Measurements from ENCODE around the gene DGCR2. TPM values are rescaled to one million over a fixed set of nuclear protein-coding genes. Genes with fewer than 3 reads are reported as not detected.
"Not testable (repeated sequence)": the region's sequence is repeated elsewhere in the genome, so short reads cannot be mapped to it uniquely, and the experiment has no call there.

Gene DGCR2
- polyA plus RNA-seq, 3 donors, result 70.1 to 76.5 (median 70.6) TPM

GRCh38 chr22:19035126-19035473 lies 87.1 kb downstream of the DGCR2 start:
- not testable (repeated sequence) for DNase-seq (ENCODE audit: low read depth in 3 of 3, low spot score in 2 of 3)

DNA sequence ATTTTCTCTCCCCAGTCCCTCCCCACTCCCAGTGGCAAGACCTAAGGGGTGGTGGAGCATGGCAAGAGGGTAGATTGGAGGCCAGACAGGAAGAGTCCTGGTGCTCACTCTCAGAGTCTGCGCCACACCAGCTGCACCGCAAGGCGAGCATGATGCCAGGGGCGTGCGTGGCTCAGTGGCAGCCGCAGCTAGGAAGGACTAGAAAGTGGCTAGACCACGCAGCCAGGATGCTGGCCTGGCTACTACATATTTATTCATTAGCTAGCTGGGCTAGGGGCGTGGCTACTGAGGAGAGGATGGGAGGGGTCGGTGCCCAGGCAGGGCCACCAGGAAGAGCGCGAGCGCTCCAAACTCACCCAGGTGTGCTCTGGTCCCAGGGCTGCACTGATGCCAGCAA lies 87.5 kb downstream of the DGCR2 start:
- not testable (repeated sequence) for DNase-seq (ENCODE audit: low read depth in 3 of 3, low spot score in 2 of 3)

DNA sequence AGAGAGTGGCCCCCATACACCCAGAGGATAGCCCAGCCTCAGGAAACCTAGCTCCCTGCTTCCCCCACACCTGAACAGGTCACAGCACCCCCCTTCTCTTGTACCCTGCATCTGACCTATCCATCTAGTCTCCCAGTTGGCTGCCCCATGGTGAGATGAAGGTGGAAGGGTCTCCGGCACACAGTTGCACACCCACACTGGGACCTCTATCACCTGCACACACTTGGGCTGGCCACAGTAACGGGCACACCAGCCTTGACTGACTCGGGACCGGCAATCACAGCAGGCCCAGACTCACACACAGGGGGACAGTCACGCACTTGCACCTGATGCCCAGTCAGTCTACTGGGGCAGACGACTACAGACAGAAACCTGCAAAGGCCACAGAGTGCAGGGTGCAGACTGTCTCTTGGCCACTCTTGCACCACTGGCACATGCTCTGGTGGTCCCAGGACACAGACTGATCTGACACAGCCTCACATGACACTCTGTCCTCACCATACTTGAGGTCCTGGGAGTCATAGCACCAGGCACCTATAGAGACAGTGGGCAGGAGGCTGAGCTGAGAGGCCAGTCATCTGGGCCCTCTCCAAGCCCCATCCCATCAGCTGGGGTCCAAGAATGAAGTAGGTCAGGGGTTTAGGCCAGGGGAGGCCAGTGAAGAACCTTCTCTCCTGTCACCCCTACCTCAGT lies 88.0 kb downstream of the DGCR2 start:
- DNase-seq (ENCODE audit: low read depth in 3 of 3, low spot score in 2 of 3), result not testable (repeated sequence)

- not testable (repeated sequence) for DNase-seq (ENCODE audit: low read depth in 3 of 3, low spot score in 2 of 3)
These were observed 88.7 kb downstream of the DGCR2 start for GRCh38 chr22:19033568-19033905.

GRCh38 chr22:19032898-19033567 lies 89.2 kb downstream of the DGCR2 start:
- DNase-seq (ENCODE audit: low read depth in 3 of 3, low spot score in 2 of 3), result not testable (repeated sequence)

DNA sequence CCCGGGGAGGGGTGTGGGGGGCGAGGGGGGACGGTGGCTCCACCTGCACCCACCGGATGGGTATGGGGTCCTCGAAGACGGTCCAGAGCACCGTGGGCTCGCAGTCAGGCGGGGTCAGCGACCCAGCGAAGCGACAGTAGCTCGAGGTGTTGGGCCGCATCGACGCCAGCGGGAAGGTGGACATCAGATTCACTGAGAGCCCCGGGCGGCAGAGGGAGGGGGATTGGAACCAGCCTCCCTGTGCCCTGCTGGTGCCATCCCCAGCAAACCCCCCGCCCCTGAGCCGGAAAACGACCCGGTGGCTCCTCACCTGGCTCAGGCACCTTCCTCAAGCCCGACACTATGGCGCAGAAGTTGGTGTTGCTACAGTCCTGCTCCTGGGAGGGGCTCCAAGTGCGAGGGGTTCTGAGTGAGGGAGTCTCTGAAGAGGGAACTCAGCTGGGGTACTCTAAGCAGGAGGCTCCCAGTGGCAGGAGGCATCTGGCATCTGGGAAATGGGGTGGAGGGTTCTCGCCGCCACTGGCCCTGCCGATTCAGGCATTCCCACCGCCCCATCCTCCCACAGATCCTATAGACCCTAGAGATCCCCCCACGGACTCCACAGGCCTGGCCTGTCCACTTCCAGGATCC lies 89.9 kb downstream of the DGCR2 start:
- DNase-seq (ENCODE audit: low read depth in 3 of 3, low spot score in 2 of 3), result not testable (repeated sequence)

DNA sequence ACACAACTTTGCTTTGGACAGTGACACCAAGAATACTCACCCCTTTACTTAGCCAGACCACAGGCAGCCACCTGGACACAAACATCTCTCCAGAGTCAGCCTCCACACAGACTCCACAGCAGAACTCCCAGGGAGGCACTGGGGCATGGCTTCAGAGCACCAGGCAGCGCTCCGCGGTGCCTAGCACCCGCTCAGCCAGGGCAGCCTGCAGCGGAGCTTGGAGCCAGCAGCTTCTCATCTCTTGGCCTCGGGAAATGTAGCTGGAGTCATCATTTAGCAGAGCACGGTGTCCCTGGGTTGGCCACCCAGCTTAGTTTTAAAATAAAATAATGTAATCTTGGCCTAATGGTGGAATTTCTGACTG lies 91.3 kb downstream of the DGCR2 start:
- DNase-seq (ENCODE audit: low read depth in 3 of 3, low spot score in 2 of 3), result not testable (repeated sequence)

GRCh38 chr22:19030226-19030888 lies 91.9 kb downstream of the DGCR2 start:
- not testable (repeated sequence) for DNase-seq (ENCODE audit: low read depth in 3 of 3, low spot score in 2 of 3)

GRCh38 chr22:19029113-19030103 lies 92.8 kb downstream of the DGCR2 start:
- not testable (repeated sequence) for DNase-seq (ENCODE audit: low read depth in 3 of 3, low spot score in 2 of 3)

- not testable (repeated sequence) for DNase-seq (ENCODE audit: low read depth in 3 of 3, low spot score in 2 of 3)
These were observed 94.2 kb downstream of the DGCR2 start for GRCh38 chr22:19028060-19028455.

GRCh38 chr22:19027371-19028059 lies 94.7 kb downstream of the DGCR2 start:
- not testable (repeated sequence) for DNase-seq (ENCODE audit: low read depth in 3 of 3, low spot score in 2 of 3)

DNA sequence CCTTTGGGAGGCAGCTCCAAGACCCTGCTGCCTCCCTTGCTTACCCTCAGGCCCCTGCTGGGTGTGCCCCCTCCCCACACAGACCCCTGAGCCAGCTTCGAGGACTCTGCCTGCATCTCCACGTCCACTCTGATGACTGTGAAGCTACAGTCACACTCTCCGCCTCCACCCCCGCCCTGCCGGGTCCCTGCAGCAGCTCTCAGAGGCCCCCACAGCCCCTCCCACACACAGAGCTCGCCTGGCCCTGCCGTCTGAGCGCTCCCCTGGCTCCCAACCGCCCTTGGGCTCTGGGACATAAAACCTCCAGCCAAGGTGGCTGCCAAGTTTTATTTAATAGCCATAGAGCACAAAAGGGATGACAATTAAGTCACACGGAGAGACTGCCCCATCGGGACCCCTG lies 96.1 kb downstream of the DGCR2 start:
- not testable (repeated sequence) for DNase-seq (ENCODE audit: low read depth in 3 of 3, low spot score in 2 of 3)

DNA sequence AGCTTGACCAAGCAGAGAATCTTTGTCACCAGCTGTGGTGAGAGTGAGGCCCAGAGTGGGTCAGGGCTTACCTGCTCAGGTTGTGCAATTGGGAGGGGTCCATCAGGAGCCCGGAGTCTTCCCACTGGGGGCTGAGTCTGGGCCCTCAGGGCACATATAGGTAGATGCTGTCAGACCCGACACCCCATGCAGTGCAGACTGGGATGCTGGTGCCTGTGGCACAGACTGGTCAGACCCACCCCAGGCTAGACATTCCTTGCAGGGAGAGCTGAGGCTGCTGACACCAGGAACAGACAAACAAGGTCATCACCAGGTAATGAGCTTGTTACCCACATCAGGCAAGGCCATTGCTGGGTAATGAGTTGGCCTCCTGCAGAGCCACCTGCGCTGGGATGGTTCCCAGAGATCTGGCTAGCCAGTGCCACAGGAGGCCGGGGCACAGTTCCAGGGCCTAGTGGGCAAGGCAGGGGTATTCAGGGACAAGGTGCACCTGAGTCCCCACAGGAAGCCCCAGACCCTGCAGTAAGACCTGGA lies 97.2 kb downstream of the DGCR2 start:
- DNase-seq (ENCODE audit: low read depth in 3 of 3, low spot score in 2 of 3), result not testable (repeated sequence)

DNA sequence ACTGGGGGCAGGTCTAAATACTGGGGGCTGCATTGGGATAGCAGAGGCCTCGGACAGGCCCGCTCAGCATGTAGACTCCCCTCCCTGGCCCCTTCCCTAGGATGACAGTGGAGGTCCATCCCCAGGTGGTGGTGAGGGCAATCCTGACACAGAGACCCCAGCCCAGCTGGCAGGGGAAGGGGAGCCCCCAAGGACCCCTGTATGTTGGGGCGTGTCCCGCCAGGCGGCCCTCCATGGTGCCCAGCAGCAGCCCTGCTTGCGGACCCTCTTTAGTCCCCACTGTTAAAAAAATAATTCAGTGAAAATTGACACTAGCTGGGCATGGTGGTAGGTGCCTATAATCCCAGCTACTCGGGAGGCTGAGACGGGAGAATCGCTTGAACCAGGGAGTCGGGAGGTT lies 98.3 kb downstream of the DGCR2 start:
- not testable (repeated sequence) for DNase-seq (ENCODE audit: low read depth in 3 of 3, low spot score in 2 of 3)

DNA sequence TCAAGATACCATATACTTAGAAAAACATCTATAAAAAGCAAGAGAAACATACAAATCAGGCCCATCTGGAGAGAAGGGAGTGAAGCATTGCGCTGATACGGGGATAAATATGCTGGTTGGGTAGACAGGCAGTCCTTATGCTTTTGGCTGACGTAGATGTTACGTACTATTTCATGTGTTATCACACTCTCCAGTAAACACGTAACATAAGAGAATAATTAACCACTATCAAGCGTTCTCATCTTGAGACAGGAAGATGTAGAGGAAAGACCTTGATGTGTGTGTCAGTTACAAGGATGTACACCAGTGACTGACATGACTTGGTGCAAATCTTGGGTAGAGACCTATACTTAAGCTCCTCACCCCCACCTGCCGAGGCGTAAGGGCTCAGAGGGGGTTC lies 99.5 kb downstream of the DGCR2 start:
- no peak for DNase-seq (ENCODE audit: low read depth in 3 of 3, low spot score in 2 of 3)

DNA sequence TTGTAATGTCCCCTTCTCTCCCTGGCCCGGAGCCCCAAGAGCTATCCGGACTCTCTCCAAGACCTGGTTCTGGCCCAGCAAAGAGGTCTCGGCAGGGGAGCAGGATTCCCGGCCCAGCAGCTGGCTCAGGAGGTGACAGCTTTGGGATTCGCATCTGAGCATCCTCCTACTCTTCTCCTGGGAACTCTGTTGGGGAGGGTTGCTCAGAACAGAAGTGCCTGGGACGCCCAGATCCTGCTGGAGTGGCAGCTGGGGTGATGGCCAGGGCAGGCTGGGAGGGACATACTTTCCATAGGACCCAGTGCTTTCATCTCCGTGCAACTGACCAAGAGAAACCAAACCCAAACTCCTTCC lies 102.6 kb downstream of the DGCR2 start:
- no peak for DNase-seq (ENCODE audit: low read depth in 3 of 3, low spot score in 2 of 3)

DNA sequence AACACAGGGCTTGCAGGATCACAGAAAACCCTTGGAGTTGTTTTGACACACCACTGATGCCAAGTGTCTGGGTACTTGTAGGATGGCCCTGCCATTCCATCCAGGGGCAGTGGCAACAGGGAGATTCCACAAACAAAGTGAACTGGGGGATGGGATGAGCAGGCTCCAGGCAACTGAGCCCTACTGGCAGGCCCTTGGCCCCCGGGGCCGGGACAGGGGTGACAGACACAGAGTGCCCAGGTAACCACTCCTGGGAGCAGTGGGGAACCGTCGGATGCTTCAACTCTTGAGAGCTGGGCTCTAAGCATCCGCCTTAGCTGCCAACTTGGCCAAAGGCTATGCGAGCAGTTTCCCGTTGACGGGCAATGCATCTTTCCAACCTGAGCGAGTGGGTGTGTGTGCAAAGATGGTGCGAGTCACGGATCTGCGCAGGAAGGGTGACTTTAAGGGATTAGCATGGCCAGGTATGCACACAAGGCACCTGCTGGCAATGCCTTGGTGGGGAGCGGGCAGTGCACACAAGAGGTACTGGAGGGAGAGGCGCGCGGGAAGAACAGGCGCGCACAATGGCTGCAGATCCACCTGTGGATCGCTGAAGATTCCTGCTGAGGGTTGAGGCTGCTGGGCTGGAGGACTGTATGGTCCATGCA lies 103.1 kb downstream of the DGCR2 start:
- DNase-seq (ENCODE audit: low read depth in 3 of 3, low spot score in 2 of 3), result no peak

DNA sequence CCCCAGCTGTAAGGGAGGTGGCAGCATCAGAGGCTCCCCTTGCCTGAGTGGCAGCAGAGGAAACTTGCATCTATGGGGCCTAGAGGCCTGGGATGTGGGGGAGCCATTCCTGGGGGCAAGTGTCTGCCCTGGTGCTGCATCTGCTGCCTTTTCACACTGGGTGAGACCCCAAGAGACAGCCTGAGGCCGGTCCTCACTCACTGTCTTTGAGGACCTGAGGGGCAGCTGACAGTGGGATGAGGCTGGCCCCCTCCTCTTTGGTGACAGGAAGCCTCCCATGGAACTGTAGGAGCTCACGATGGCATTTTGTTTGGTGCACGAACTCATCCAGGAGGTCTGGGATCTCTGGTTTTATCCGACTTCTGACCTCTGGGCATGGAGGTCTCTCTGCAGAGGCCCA lies 104.0 kb downstream of the DGCR2 start:
- no peak for DNase-seq (ENCODE audit: low read depth in 3 of 3, low spot score in 2 of 3)

Data from right renal cortex interstitium (tissue), 3 donors.